GM19023 (cell line): ENCODE results near the gene ZNF559.
"Not testable (repeated sequence)": the region's sequence is repeated elsewhere in the genome, so short reads cannot be mapped to it uniquely, and the experiment has no call there.

ENCODE experiments used
- ATAC-seq: cut with Tn5 transposase; IDR thresholded peaks from one replicate; pipeline ENCODE4 v1.9.1; 2021; ENCODE audit warnings: mild to moderate bottlenecking, moderate library complexity; ENCODE audit not compliant: unreplicated experiment

ZNF559 gene

GRCh38 chr19:9323919-9324583 lies at the start of gene ZNF559:
Gene ZNF559 (plus strand): TSS chr19:9324179. CDS start chr19:9338550, 14,371 bp downstream.
- peak; percentile 89 for ATAC-seq

DNA sequence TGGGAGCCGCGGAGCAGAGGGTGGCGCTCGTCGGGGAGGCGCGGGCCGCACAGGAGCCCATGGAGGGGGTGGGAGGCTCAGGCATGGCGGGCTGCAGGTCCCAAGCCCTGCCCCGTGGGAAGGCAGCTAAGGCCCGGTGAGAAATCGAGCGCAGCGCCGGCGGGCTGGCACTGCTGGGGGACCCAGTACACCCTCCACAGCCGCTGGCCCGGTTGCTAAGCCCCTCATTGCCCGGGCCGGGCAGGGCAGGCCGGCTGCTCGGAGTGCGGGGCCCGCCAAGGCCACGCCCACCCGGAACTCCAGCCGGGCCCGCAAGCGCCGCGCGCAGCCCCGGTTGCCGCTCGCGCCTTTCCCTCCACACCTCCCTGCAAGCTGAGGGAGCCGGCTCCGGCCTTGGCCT lies 40.5 kb upstream of the ZNF559 start:
- not testable (repeated sequence) for ATAC-seq

- no peak for ATAC-seq
These were observed 34.6 kb upstream of the ZNF559 start for GRCh38 chr19:9289231-9289884.

GRCh38 chr19:9295411-9295849 lies 28.5 kb upstream of the ZNF559 start:
- ATAC-seq, result no peak

DNA sequence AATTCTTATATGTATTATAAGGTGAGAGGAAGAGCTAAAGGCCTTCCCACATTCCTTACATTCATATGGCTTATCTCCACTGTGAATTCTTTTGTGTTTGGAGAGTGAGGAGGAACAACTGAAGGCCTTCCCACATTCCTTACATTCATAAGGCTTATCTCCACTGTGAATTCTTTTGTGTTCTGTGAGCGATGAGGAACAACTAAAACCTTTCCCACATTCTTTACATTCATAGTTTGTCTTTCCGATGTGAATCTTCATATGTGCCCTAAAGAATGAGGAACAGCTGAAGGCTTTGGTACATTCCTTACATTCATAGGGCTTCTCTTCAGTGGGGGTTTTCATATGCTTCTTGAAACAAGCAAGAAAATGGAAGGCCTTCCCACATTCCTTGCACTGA lies 27.6 kb upstream of the ZNF559 start:
- ATAC-seq, result no peak

DNA sequence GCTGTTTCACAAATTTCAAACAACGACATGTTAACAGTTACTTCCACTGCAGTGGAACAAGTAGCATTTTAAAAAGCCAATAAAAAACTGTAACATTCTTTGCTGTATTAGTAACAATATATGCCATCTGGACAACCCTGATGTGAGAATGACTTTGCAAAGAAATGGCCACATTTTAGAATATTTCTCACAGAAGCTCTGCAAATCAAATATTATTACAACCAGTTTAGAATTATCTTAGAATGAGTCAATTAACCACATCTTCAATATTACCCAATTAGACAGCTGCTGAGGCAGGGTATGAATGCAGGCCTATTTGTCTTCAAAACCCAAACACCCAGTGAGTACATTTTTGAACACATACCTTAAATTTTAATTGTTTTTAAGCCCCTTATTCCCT lies 17.5 kb upstream of the ZNF559 start:
- no peak for ATAC-seq

GRCh38 chr19:9308091-9308770 lies 15.7 kb upstream of the ZNF559 start:
- ATAC-seq, result no peak

- ATAC-seq, result peak; percentile 91
These were observed 14.6 kb upstream of the ZNF559 start, which contains the start of gene ZNF699 for GRCh38 chr19:9309139-9309973. Gene ZNF699 (minus strand): TSS chr19:9309838. CDS start chr19:9305119, 4,719 bp downstream.

GRCh38 chr19:9309974-9310446 lies 14.0 kb upstream of the ZNF559 start:
- peak; percentile 59 for ATAC-seq

- no peak for ATAC-seq
These were observed 10.2 kb upstream of the ZNF559 start for GRCh38 chr19:9313756-9314155.

- ATAC-seq, result no peak
These were observed 2.6 kb upstream of the ZNF559 start for GRCh38 chr19:9321338-9321737.

- ATAC-seq, result not testable (repeated sequence)
These were observed 2.2 kb upstream of the ZNF559 start for GRCh38 chr19:9321756-9322155.

- ATAC-seq, result not testable (repeated sequence)
These were observed 1.8 kb upstream of the ZNF559 start for GRCh38 chr19:9322201-9322600.

DNA sequence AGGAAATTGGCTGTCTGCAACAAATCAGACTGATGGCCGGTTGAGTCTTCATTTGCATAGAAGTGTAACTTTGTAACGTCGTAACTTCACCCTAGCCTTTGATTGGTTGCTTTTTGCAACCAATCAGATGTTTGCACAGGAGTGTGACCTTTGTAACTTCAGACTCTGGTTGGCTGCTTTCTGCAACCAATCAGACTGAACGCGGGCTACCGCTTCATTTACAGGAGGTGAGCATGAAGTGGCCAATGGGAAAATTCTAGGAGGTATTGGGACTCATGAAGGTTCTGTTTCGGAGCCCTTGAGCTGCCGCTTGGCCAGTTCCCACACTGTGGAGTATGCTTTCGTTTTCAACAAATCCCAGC lies 441 bp upstream of the ZNF559 start:
- ATAC-seq, result peak; percentile 49

GRCh38 chr19:9324584-9324962 lies 594 bp downstream of the ZNF559 start:
- no peak for ATAC-seq

- no peak for ATAC-seq
These were observed 6.0 kb downstream of the ZNF559 start for GRCh38 chr19:9329999-9330398.

GRCh38 chr19:9342610-9343304 lies 18.8 kb downstream of the ZNF559 start:
- no peak for ATAC-seq

DNA sequence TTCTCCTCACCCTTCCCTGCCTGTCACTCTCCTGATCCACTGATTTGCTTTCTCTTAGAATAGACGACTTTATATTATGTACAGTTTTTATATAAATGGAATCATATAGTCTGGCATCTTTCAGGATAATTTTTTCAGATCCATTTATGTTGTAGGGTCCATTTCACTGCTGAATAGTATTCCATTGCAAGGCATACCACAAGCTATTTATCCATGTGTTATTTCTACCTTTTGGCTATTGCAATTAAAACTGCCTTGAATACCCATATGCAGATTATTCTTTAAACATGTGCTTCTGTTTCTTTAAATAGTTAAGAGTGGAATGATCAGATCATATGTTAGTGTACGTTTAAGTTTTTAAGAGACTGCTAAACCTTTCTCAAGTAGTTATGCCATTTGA lies 21.0 kb downstream of the ZNF559 start:
- ATAC-seq, result no peak

DNA sequence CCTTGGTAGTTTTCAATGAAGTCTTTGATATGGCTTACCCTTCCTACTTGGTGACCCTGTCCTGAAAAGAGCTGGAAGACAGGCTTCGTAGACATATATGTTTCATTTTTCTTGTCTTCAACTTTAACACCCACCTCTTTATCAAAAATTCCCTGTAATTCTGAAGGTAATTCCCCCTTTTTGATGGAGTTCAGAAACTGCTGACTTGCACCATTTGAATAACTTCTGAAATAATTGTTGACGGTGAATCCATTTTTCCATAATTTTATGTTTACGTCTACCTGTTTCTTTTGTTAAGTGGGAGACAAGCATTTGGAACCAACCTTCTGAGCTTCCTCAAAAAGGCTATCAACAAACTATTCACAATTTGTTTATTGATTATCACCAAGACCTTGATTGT lies 24.3 kb downstream of the ZNF559 start:
- no peak for ATAC-seq

- ATAC-seq, result no peak
These were observed 24.7 kb downstream of the ZNF559 start for GRCh38 chr19:9348671-9349070.
